Stimulated activated naive CD8-positive, alpha-beta T cell treated with anti-CD3 and anti-CD28 coated beads, Interleukin-15, amount 100 ng/mL, for 72 hours (primary cell): ENCODE measurements around the gene ENPP6.
"Not testable (repeated sequence)": the region's sequence is repeated elsewhere in the genome, so short reads cannot be mapped to it uniquely, and the experiment has no call there.

Source experiments
- ATAC-seq: fragments of 150-1000 bp; cut with Tn5 transposase; 2 replicates; pipeline ENCODE4 v1.10.0; 2021; ENCODE audit warnings: mild to moderate bottlenecking, moderate library complexity
- DNase-seq, 2 donors: peaks; one replicate each; pipeline ENCODE4 v3.0.0; 2021 to 2022
- H3K27ac Mint-ChIP-seq, 2 donors: one replicate each; pipeline ENCODE4 v1.8.0; 2022; ENCODE audit warnings: mild to moderate bottlenecking in 2 of 2, mixed read lengths in 2 of 2, moderate library complexity in 2 of 2
- H3K27me3 Mint-ChIP-seq: one replicate; pipeline ENCODE4 v1.8.0; 2022; ENCODE audit warnings: mixed read lengths
- H3K4me1 Mint-ChIP-seq: one replicate; pipeline ENCODE4 v1.8.0; 2022; ENCODE audit warnings: mild to moderate bottlenecking, mixed read lengths
- H3K4me3 Mint-ChIP-seq, 2 donors: one replicate each; pipeline ENCODE4 v1.8.0; 2022; ENCODE audit warnings: mild to moderate bottlenecking in 2 of 2, mixed read lengths in 2 of 2, moderate library complexity in 1 of 2
- H3K9me3 Mint-ChIP-seq, 2 donors: one replicate each; pipeline ENCODE4 v1.8.0; 2022; ENCODE audit warnings: mixed read lengths in 2 of 2

ENPP6 gene

DNA sequence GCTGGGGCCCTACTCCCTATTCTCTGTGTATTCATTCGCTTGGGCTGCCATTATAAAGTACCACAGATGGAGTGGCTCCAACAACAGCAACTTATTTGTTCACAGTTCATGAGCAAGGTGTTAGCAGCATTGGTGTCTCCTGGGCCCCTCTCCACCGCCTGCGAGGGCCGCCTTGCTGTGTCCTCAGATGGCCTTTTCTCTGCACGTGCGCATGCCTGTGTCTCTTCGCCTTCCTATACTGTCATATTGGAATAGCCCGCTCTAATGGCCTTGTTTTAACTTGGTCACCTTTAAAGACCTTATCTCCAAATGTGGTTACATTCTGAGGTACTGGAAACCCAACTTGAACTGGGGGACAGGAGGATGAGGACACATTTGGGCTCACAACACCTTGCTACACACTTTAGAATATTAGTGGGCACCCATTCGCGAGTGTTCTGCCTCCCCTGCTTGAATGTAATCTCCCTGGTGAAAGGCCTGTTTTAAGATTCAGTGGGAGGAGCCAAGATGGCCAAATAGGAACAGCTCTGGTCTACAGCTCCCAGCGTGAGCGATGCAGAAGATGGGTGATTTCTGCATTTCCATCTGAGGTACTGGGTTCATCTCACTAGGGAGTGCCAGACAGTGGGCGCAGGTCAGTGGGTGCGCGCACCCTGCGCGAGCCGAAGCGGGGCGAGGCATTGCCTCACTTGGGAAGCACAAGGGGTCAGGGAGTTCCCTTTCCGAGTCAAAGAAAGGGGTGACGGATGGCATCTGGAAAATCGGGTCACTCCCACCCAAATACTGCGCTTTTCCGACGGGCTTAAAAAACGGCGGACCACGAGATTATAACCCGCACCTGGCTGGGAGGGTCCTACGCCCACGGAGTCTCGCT is 9.7 kb downstream of the ENPP6 start:
- not testable (repeated sequence) for DNase-seq, H3K4me1 Mint-ChIP-seq, H3K9me3 Mint-ChIP-seq, ATAC-seq, H3K4me3 Mint-ChIP-seq, H3K27ac Mint-ChIP-seq
- H3K27me3 Mint-ChIP-seq, result peaks cover 27% of the 10 kb centered on the region

DNA sequence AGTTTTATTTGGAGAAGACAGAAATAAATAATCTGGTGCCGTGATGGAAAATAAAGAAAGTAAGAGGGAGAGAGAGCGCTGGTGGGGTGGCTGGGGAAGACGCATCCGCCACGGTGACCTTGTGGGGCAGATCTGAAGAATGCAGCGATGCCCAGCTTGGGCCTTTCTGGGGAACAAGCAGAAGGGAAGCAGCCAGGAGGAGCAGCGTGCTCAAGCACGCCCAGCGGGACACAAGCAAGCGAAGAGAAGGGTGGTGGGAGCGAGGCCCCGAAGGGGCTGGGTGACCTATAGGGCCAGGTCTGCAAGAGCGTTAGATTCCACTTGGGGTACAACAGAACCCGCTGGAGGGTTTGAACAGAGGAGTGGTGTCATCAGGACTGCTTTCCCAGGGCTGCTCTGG is 12.4 kb downstream of the ENPP6 start:
- peaks cover 27% of the 10 kb centered on the region for H3K27me3 Mint-ChIP-seq

GRCh38 chr4:184203300-184203699 is 14.4 kb downstream of the ENPP6 start:
- Mint-ChIP-seq H3K27ac (no peak overlapping the region), H3K27me3 (peaks cover 25% of the 10 kb centered on the region), H3K4me1 (no peaks in the 10 kb centered on the region), H3K9me3 (peaks cover 0 to 4% of the 10 kb centered on the region in 2 donors), H3K4me3 (no peak overlapping the region)
- DNase-seq, result no peak
- ATAC-seq, result no peak

More for the DNA sequence above, 12.4 kb downstream of the ENPP6 start:
- ATAC-seq (no peak), DNase-seq (no peak)
- Mint-ChIP-seq H3K27ac (peak overlapping the region in 1 of 2 donors; percentile 29), H3K4me1 (no peaks in the 10 kb centered on the region), H3K4me3 (no peak overlapping the region), H3K9me3 (peaks cover 0 to 5% of the 10 kb centered on the region in 2 donors)

DNA sequence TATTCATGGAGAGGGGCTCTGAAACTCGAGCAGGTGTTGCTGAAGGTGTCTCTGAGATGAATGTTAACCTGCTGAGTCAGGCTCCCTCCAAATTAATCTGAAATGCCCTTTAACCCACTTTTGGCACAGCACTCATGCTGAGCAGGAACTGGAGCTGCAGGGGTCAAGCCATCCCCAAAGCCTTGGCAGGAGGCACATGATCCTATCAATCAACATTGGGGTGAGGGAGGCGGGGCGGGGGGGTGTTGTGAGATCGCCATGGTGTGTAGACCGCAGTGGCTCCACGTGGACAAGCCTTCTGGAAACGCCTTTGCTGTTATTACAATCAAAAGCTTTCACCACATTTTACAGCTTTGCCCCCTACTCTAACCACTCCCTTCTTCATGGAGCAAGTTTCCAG is 16.5 kb downstream of the ENPP6 start:
- Mint-ChIP-seq H3K27ac (peak overlapping the region in 1 of 2 donors; percentile 31), H3K4me1 (no peaks in the 10 kb centered on the region), H3K4me3 (no peak overlapping the region), H3K27me3 (peaks cover 25% of the 10 kb centered on the region), H3K9me3 (no peaks in the 10 kb centered on the region)
- DNase-seq (no peak), ATAC-seq (no peak)

DNA sequence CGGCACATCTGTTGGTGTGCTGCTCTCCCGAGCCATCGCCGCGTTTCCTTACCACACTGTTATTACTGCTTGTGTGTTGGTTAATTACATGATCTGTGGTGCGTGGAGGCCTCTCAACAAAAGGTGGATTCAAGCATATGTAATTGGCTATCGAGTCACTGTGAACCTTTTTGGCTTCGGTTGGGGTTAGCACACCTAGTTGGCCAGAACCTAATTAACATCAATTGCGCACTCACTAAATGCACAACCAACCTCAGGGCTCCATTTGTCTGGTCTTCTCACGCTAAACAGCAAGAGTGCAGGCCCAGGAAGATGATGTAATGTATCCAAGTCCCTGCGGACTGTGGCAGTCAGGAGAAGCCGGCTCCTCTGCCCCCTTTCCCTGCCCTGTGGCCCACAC is 17.4 kb downstream of the ENPP6 start:
- no peak overlapping the region for H3K27ac Mint-ChIP-seq
- no peak for ATAC-seq

DNA sequence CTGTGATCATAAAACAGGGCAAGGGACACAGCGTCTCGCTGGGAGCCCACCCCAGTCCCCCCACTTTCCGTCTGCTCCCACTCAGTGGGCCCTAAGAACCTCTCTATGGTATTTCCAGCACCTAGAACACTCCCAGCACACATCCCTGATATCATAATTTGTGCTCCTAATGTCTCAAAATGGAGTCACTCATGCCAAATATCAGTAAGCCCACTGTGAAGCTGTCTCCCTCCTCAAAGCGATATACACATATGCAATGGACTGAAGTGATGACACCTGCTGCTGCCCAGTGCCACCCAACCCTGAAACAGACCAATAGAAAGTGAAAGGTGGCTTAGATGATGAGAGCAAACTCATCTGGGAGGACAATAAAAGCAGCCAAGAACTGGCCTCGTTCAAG is 17.9 kb downstream of the ENPP6 start:
- no peak for ATAC-seq
- H3K27me3 Mint-ChIP-seq, result peaks cover 17% of the 10 kb centered on the region
- no peak overlapping the region for H3K27ac Mint-ChIP-seq
- H3K4me1 Mint-ChIP-seq, result no peaks in the 10 kb centered on the region
- H3K4me3 Mint-ChIP-seq, result no peak overlapping the region
- no peak for DNase-seq
- H3K9me3 Mint-ChIP-seq, result no peaks in the 10 kb centered on the region

More for the DNA sequence above, 17.4 kb downstream of the ENPP6 start:
- no peak overlapping the region for H3K4me3 Mint-ChIP-seq
- DNase-seq, result no peak
- peaks cover 21% of the 10 kb centered on the region for H3K27me3 Mint-ChIP-seq
- H3K4me1 Mint-ChIP-seq, result no peaks in the 10 kb centered on the region
- no peaks in the 10 kb centered on the region for H3K9me3 Mint-ChIP-seq

- ATAC-seq (no peak), DNase-seq (no peak)
- Mint-ChIP-seq H3K4me3 (no peak overlapping the region), H3K9me3 (no peaks in the 10 kb centered on the region), H3K4me1 (no peaks in the 10 kb centered on the region), H3K27ac (no peak overlapping the region), H3K27me3 (peaks cover 17% of the 10 kb centered on the region)
Measured at GRCh38 chr4:184198190-184198589, 19.5 kb downstream of the ENPP6 start.

- no peak overlapping the region for H3K4me3 Mint-ChIP-seq
- no peaks in the 10 kb centered on the region for H3K9me3 Mint-ChIP-seq
- ATAC-seq (no peak), DNase-seq (no peak)
- no peak overlapping the region for H3K27ac Mint-ChIP-seq
- H3K27me3 Mint-ChIP-seq, result peaks cover 17% of the 10 kb centered on the region
- no peaks in the 10 kb centered on the region for H3K4me1 Mint-ChIP-seq
Measured at GRCh38 chr4:184197536-184198082, 20.1 kb downstream of the ENPP6 start.

DNA sequence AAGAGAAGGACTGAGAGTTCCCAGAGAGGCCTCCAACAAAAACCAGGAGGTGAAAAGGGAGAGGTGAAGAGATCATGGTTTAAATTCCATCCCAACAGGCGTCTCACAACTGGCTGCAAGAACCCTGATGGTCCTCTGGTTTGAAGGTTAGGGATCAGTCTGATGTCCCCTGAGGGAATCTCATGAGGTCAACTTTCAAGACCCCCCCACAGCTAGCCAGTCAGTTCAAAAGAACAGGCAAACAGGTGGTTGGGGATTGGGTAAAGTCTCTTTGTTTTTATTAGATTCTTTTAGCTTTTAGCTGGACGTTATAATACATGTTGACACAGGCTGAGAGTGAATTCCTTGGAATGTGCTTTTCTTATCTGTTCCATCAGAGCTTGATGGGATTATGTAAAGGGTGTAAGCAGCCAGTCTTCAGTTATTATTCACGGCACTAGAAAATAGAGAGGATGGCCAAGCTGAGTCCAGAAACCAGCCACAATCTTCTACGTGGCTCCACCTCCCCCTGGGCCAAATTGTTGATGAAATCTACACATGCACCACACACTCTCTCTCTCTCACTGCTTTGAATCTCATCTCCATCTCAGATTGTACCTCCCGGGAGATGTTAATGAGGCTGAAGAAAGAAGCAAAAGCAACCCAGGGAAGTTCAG is 20.8 kb downstream of the ENPP6 start:
- Mint-ChIP-seq H3K27ac (peak overlapping the region in 1 of 2 donors; percentile 16), H3K27me3 (peaks cover 17% of the 10 kb centered on the region), H3K9me3 (no peaks in the 10 kb centered on the region), H3K4me1 (no peaks in the 10 kb centered on the region), H3K4me3 (no peak overlapping the region)
- DNase-seq (no peak), ATAC-seq (no peak)

DNA sequence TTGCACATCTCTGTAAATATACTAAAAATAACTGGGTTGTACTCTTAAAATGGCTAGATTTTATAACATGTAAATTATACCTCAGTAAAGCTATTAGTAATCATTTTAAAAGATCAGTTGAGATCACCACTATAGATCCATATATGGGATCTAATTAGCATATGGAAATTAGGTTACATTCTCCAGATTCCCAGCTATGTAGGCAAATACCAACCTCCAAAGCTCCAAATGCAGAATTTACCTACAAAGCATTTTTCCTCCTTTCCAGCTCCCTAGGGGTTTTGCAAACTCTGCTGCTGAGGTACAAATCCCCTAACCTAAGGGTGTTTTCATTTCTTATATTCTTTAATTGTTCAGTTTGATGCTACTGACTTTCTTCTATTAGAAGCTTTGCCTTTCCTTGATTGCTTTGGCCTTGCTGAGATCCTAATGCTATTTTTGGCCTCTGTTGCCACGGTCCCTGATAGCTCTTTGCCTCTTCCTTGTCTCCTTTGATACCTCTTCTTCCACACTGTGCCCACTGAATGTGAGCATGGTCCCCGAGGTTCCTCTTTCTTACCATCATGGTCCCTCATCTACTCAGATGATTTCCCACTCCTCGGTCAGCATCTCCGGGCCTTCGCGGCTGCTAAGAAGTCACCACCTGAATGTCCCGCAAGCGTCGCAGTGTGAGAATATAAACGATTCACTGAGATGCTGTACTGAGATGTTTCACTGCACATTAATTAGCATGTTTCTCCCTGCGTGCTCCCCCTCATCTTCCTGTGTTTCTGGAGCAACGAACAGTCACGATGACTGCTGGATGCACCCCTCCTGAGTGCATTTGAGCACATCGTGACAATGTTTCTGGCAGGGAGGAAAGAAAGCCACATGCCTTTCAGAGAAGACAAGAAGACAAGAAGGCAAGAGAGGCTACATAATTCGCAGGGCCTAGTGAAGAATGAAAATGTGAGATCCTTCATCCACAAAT is 23.8 kb downstream of the ENPP6 start:
- H3K27me3 Mint-ChIP-seq, result peaks cover 22% of the 10 kb centered on the region
- DNase-seq (no peak), ATAC-seq (no peak)
- H3K9me3 Mint-ChIP-seq, result no peaks in the 10 kb centered on the region
- H3K4me3 Mint-ChIP-seq, result no peak overlapping the region
- H3K4me1 Mint-ChIP-seq, result no peaks in the 10 kb centered on the region
- no peak overlapping the region for H3K27ac Mint-ChIP-seq

GRCh38 chr4:184192933-184193332 is 24.7 kb downstream of the ENPP6 start:
- ATAC-seq, result no peak
- Mint-ChIP-seq H3K4me1 (no peaks in the 10 kb centered on the region), H3K27me3 (peaks cover 22% of the 10 kb centered on the region), H3K27ac (no peak overlapping the region), H3K4me3 (no peak overlapping the region), H3K9me3 (no peaks in the 10 kb centered on the region)
- DNase-seq, result no peak

DNA sequence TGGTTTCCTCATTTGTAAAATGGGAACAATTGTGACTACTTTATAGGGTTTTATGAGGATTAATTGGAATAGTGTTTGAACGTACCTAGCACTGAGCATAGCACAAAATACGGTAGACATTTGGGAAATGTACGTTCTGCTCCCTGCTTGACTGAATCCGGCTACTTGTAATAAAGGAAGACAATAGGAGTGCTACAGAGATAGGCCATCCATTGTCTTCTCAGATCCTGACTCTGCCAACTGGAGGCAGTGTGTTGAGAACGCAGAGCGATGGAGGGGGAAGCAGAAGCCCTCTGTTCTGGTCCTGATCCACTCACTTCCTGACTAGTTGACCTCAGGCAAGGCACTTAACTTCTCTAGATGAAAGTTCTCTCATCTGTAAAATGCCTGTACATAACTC is 26.4 kb downstream of the ENPP6 start:
- Mint-ChIP-seq H3K27me3 (peaks cover 17% of the 10 kb centered on the region), H3K9me3 (no peaks in the 10 kb centered on the region), H3K27ac (no peak overlapping the region), H3K4me1 (no peaks in the 10 kb centered on the region), H3K4me3 (no peak overlapping the region)
- ATAC-seq (no peak), DNase-seq (no peak)

- ATAC-seq, result no peak
- Mint-ChIP-seq H3K27me3 (peaks cover 15% of the 10 kb centered on the region), H3K9me3 (no peaks in the 10 kb centered on the region), H3K27ac (no peak overlapping the region), H3K4me3 (no peak overlapping the region), H3K4me1 (no peaks in the 10 kb centered on the region)
- DNase-seq, result no peak
Measured at GRCh38 chr4:184190711-184191110, 27.0 kb downstream of the ENPP6 start.

DNA sequence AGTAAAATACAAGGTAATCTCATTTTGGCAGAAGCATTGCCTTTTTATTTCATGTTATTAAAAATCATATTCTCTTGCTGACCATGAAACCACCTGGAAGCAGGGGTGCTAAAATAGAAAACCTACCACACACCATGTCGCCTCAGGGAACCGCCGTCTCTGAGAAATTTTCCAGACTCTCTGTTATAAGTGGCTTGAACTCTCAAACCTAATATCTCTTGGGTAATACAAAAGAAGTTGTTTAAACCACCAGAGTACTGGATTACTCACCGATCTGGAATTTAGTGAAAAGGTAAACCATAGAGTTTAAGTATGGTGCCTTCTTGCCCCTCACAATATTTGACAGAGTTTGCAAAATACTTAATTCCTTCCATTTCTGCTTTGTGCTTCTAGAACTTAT is 27.7 kb downstream of the ENPP6 start:
- ATAC-seq (no peak), DNase-seq (no peak)
- Mint-ChIP-seq H3K9me3 (no peaks in the 10 kb centered on the region), H3K4me1 (no peaks in the 10 kb centered on the region), H3K27ac (no peak overlapping the region), H3K4me3 (no peak overlapping the region), H3K27me3 (peaks cover 15% of the 10 kb centered on the region)
